ENCODE measurements around the gene VBP1. TPM values are rescaled to one million over a fixed set of nuclear protein-coding genes. Genes with fewer than 3 reads are reported as not detected.

VBP1 gene
- 52.4 and 53.6 TPM in 2 replicates for total RNA-seq

GRCh38 chrX:155216179-155216939, at the start of gene VBP1:
Gene VBP1, plus strand, starts transcription at chrX:155216460. Its CDS starts 23 bp downstream, at chrX:155216483.

GRCh38 chrX:155263854-155264628, 47.8 kb downstream of the VBP1 start, which contains the start of gene RAB39B:
Gene RAB39B, minus strand, starts transcription at chrX:155264491. Its CDS starts 203 bp downstream, at chrX:155264288.

Other genes with a start within 250 kb of the VBP1 start
- 23.6 and 23.7 TPM in 2 replicates for gene F8, start 193.7 kb upstream of the VBP1 start, total RNA-seq
- gene FUNDC2, start 189.6 kb upstream of the VBP1 start, total RNA-seq: 84.7 and 137 TPM in 2 replicates
- 28.0 and 40.3 TPM in 2 replicates for gene CMC4, start 145.3 kb upstream of the VBP1 start, total RNA-seq
- 1.1 and 4.1 TPM in 2 replicates for gene MTCP1, start 145.3 kb upstream of the VBP1 start, total RNA-seq
- gene BRCC3, start 145.0 kb upstream of the VBP1 start, total RNA-seq: 7.1 and 9.0 TPM in 2 replicates
- gene RAB39B, start 48.0 kb downstream of the VBP1 start, total RNA-seq: not detected in 2 replicates
- 0.54 and 0.97 TPM in 2 replicates for gene CLIC2, start 118.2 kb downstream of the VBP1 start, total RNA-seq
- gene F8A2, start 165.6 kb downstream of the VBP1 start, total RNA-seq: not detected in 2 replicates
- gene F8A3, start 242.2 kb downstream of the VBP1 start, total RNA-seq: 9.4 and 11.0 TPM in 2 replicates

All from cardiac atrium fibroblast (primary cell).